ENCODE measurements around the gene LRRC46. TPM values are rescaled to one million over a fixed set of nuclear protein-coding genes. Genes with fewer than 3 reads are reported as not detected.

The LRRC46 gene
- total and polyA plus RNA-seq, 4 donors: 9.3 to 25.3 (median 10.7) TPM

DNA sequence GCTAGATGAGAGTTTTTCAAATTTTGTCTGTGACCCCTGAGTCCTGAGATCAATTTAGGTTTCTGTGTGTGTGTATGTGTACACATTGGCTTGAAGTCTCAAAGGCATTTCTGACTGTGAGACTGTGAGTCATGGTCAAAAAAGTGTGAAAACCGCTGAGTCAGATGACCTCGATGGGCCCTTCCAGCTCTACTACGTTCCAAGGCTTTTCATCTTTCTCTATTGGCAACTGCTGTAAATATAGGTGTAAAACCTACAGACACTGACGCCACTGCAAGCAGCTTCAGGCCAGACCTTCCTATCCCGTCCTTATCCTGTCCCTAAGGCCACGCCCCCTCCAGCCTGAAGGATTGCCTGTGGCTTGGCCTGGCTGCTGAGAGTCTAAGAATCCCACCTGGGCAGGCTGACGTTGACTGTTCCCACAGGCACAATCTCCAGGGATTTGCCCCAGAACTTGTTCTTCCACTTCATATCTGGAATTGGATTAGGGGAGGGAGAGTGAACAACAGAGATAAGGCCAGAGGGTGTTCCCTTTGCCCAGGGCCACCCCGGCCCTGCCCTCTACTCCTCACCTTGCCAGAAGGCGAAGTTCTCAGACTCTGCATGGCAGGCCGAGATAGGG lies 21.2 kb upstream of the LRRC46 start:
- H3K9me3 ChIP-seq (ENCODE audit: control insufficient read depth in 4 of 4, insufficient read depth in 3 of 4, low read length in 3 of 4): no peaks in the 10 kb centered on the region

GRCh38 chr17:47810901-47811635 lies 20.4 kb upstream of the LRRC46 start:
- no peaks in the 10 kb centered on the region for H3K27me3 ChIP-seq (ENCODE audit: control insufficient read depth in 3 of 3, insufficient read depth in 3 of 3, low read length in 2 of 3)
- ATAC-seq (ENCODE audit: insufficient read depth, low FRiP score) (no peak), DNase-seq (no peak)
- peaks cover 3 to 70% (median 17%) of the 10 kb centered on the region in 4 donors for H3K36me3 ChIP-seq (ENCODE audit: control insufficient read depth in 4 of 4, insufficient read depth in 4 of 4, low read length in 4 of 4)
- TF ChIP-seq, protein P1, sequence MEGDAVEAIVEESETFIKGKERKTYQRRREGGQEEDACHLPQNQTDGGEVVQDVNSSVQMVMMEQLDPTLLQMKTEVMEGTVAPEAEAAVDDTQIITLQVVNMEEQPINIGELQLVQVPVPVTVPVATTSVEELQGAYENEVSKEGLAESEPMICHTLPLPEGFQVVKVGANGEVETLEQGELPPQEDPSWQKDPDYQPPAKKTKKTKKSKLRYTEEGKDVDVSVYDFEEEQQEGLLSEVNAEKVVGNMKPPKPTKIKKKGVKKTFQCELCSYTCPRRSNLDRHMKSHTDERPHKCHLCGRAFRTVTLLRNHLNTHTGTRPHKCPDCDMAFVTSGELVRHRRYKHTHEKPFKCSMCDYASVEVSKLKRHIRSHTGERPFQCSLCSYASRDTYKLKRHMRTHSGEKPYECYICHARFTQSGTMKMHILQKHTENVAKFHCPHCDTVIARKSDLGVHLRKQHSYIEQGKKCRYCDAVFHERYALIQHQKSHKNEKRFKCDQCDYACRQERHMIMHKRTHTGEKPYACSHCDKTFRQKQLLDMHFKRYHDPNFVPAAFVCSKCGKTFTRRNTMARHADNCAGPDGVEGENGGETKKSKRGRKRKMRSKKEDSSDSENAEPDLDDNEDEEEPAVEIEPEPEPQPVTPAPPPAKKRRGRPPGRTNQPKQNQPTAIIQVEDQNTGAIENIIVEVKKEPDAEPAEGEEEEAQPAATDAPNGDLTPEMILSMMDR (IDR thresholded peaks at IDR 0.05; ENCODE audit: control extremely low read depth, extremely low read depth): no peak
- peaks cover 0 to 9% (median 3%) of the 10 kb centered on the region in 5 donors for H3K4me1 ChIP-seq (ENCODE audit: control insufficient read depth in 5 of 5, insufficient read depth in 5 of 5, low read length in 5 of 5)
- WGBS, 2 donors: 80 to 86% methylated on average over 9 of the region's 9 CpGs
- no peak overlapping the region for H3K9ac ChIP-seq (ENCODE audit: insufficient read depth in 1 of 2, low read length in 2 of 2)
- H3K9me3 ChIP-seq (ENCODE audit: control insufficient read depth in 4 of 4, insufficient read depth in 3 of 4, low read length in 3 of 4): no peaks in the 10 kb centered on the region
- peak overlapping the region in 1 of 2 donors; percentile 9 for H3K27ac ChIP-seq (ENCODE audit: low read depth in 1 of 2, low read length in 1 of 2)
- no peak overlapping the region for H3K4me3 ChIP-seq

More for the DNA sequence above, 21.2 kb upstream of the LRRC46 start:
- Histone ChIP-seq H3K4me1 (ENCODE audit: control insufficient read depth in 5 of 5, insufficient read depth in 5 of 5, low read length in 5 of 5) (peaks cover 0 to 9% (median 3%) of the 10 kb centered on the region in 5 donors), H3K4me3 (no peak overlapping the region), H3K27me3 (ENCODE audit: control insufficient read depth in 3 of 3, insufficient read depth in 3 of 3, low read length in 2 of 3) (no peaks in the 10 kb centered on the region), H3K27ac (ENCODE audit: low read depth in 1 of 2, low read length in 1 of 2) (peak overlapping the region in 1 of 2 donors; percentile 8), H3K9ac (ENCODE audit: insufficient read depth in 1 of 2, low read length in 2 of 2) (no peak overlapping the region), H3K36me3 (ENCODE audit: control insufficient read depth in 4 of 4, insufficient read depth in 4 of 4, low read length in 4 of 4) (peaks cover 3 to 64% (median 15%) of the 10 kb centered on the region in 4 donors)
- 61 to 81% methylated on average over 10 of the region's 10 CpGs for WGBS, 2 donors
- TF ChIP-seq, protein P1 (IDR thresholded peaks at IDR 0.05; ENCODE audit: control extremely low read depth, extremely low read depth): no peak
- DNase-seq (peak in 2 of 3 donors; percentile 32 to 81), ATAC-seq (ENCODE audit: insufficient read depth, low FRiP score) (peak; percentile 54)

- ATAC-seq (ENCODE audit: insufficient read depth, low FRiP score) (no peak), DNase-seq (no peak)
- Histone ChIP-seq H3K27me3 (ENCODE audit: control insufficient read depth in 3 of 3, insufficient read depth in 3 of 3, low read length in 2 of 3) (no peaks in the 10 kb centered on the region), H3K36me3 (ENCODE audit: control insufficient read depth in 4 of 4, insufficient read depth in 4 of 4, low read length in 4 of 4) (peaks cover 3 to 75% (median 18%) of the 10 kb centered on the region in 4 donors), H3K9me3 (ENCODE audit: control insufficient read depth in 4 of 4, insufficient read depth in 3 of 4, low read length in 3 of 4) (no peaks in the 10 kb centered on the region), H3K9ac (ENCODE audit: insufficient read depth in 1 of 2, low read length in 2 of 2) (no peak overlapping the region), H3K27ac (ENCODE audit: low read depth in 1 of 2, low read length in 1 of 2) (no peak overlapping the region), H3K4me1 (ENCODE audit: control insufficient read depth in 5 of 5, insufficient read depth in 5 of 5, low read length in 5 of 5) (peaks cover 0 to 9% (median 3%) of the 10 kb centered on the region in 5 donors), H3K4me3 (no peak overlapping the region)
- TF ChIP-seq, protein P1 (IDR thresholded peaks at IDR 0.05; ENCODE audit: control extremely low read depth, extremely low read depth): no peak
- 77 to 87% methylated on average over 7 of the region's 7 CpGs for WGBS, 2 donors
Observed at GRCh38 chr17:47811709-47812108, 19.8 kb upstream of the LRRC46 start.
